Measurements from ENCODE around the gene EPN2. TPM values are rescaled to one million over a fixed set of nuclear protein-coding genes. Genes with fewer than 3 reads are reported as not detected.

Gene EPN2
- polyA plus RNA-seq, 1 experiment: 21.2 TPM

GRCh38 chr17:19270347-19270703 is 33.2 kb downstream of the EPN2 start:
- ChIA-PET CTCF (interaction anchor here (1.1 to 2.6 kb wide), 2 partner anchors 14 to 21 kb away, joined by 3 to 7 read pairs; no protein-coding TSS in a partner anchor), POLR2A (no interaction called here)
- TF ChIP-seq CTCF (IDR thresholded peaks at IDR 0.05; ENCODE audit: insufficient read depth, low read depth, low read length): no peak
- no peaks in the 10 kb centered on the region for H3K27me3 ChIP-seq (ENCODE audit: control insufficient read depth, insufficient read depth, low read length)
- no peak overlapping the region for H3K4me3 ChIP-seq (ENCODE audit: low read depth, low read length)
- DNase-seq (ENCODE audit: low read depth): no peak
- no peaks in the 10 kb centered on the region for H3K36me3 ChIP-seq (ENCODE audit: control insufficient read depth, insufficient read depth, low read length)

- no peak for TF ChIP-seq CTCF (IDR thresholded peaks at IDR 0.05; ENCODE audit: insufficient read depth, low read depth, low read length)
- ChIA-PET CTCF (interaction anchor here (0.6 to 2.6 kb wide), 4 partner anchors 10 to 32 kb away, joined by 3 to 7 read pairs (median 3); no protein-coding TSS in a partner anchor), POLR2A (no interaction called here)
- Histone ChIP-seq H3K4me3 (ENCODE audit: low read depth, low read length) (no peak overlapping the region), H3K27me3 (ENCODE audit: control insufficient read depth, insufficient read depth, low read length) (no peaks in the 10 kb centered on the region), H3K36me3 (ENCODE audit: control insufficient read depth, insufficient read depth, low read length) (no peaks in the 10 kb centered on the region)
- no peak for DNase-seq (ENCODE audit: low read depth)
Measured at GRCh38 chr17:19270704-19271611, 33.8 kb downstream of the EPN2 start.

GRCh38 chr17:19271780-19272357 is 34.7 kb downstream of the EPN2 start:
- TF ChIP-seq CTCF (IDR thresholded peaks at IDR 0.05; ENCODE audit: insufficient read depth, low read depth, low read length): no peak
- ChIA-PET POLR2A (no interaction called here), CTCF (interaction anchor here (0.6 to 2.6 kb wide), 4 partner anchors 9 to 31 kb away, joined by 3 to 7 read pairs (median 3); no protein-coding TSS in a partner anchor)
- no peak for DNase-seq (ENCODE audit: low read depth)
- Histone ChIP-seq H3K4me3 (ENCODE audit: low read depth, low read length) (no peak overlapping the region), H3K27me3 (ENCODE audit: control insufficient read depth, insufficient read depth, low read length) (no peaks in the 10 kb centered on the region), H3K36me3 (ENCODE audit: control insufficient read depth, insufficient read depth, low read length) (no peaks in the 10 kb centered on the region)

- ChIA-PET POLR2A (no interaction called here), CTCF (interaction anchor here (0.9 to 1.9 kb wide), 2 partner anchors 16 to 89 kb away, joined by 3 to 4 read pairs; partner anchors contain the start of gene B9D1)
- no peaks in the 10 kb centered on the region for H3K36me3 ChIP-seq (ENCODE audit: control insufficient read depth, insufficient read depth, low read length)
- no peak for TF ChIP-seq CTCF (IDR thresholded peaks at IDR 0.05; ENCODE audit: insufficient read depth, low read depth, low read length)
- H3K27me3 ChIP-seq (ENCODE audit: control insufficient read depth, insufficient read depth, low read length): no peaks in the 10 kb centered on the region
- DNase-seq (ENCODE audit: low read depth): no peak
- H3K4me3 ChIP-seq (ENCODE audit: low read depth, low read length): no peak overlapping the region
Measured at GRCh38 chr17:19273731-19274130, 36.6 kb downstream of the EPN2 start.

- no peak overlapping the region for H3K4me3 ChIP-seq (ENCODE audit: low read depth, low read length)
- no peak for DNase-seq (ENCODE audit: low read depth)
- no peaks in the 10 kb centered on the region for H3K36me3 ChIP-seq (ENCODE audit: control insufficient read depth, insufficient read depth, low read length)
- TF ChIP-seq CTCF (IDR thresholded peaks at IDR 0.05; ENCODE audit: insufficient read depth, low read depth, low read length): no peak
- CTCF ChIA-PET: interaction anchor here (0.6 to 1.9 kb wide), 4 partner anchors 11 to 88 kb away, joined by 3 to 7 read pairs (median 4); partner anchors contain the start of gene B9D1
- H3K27me3 ChIP-seq (ENCODE audit: control insufficient read depth, insufficient read depth, low read length): no peaks in the 10 kb centered on the region
- POLR2A ChIA-PET: no interaction called here
Measured at GRCh38 chr17:19274893-19275292, 37.7 kb downstream of the EPN2 start.

All from BJ (cell line).